8988T (cell line): ENCODE data around the gene PLXND1.

Source experiments
- DNase-seq: peaks from one replicate; pipeline ENCODE4 v3.0.0; 2011

The PLXND1 gene

DNA sequence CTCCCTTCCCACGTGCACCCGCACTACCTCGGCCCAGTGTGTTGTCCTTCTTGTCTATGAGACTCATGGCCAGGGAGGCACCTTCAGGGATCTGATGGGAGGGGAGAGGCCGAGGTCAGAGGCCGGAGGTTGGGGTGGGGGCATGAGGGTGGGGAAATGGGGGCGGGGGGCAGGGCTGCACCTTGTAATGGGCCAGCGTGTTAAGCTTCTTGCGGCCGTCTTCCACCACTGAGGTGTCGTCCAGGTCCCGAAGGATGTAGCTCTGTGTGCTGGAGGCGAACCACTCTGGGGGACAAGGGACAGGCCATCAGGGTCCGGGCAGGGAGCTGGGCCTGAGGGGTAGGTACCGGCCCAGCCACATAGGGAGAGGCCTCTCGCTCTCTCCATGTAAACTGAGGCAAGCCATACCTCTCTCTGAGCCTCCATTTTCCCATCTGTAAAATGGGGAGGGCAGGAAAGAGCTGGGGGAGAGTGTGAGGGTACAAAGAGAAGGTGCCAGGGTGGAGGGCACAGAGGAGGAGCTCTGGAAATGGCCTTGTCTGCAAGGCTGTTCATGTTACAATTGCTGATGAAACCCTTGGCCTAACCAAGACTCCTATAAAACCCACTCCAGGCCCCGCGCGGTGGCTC lies 44.7 kb downstream of the PLXND1 start:
- no peak for DNase-seq

DNA sequence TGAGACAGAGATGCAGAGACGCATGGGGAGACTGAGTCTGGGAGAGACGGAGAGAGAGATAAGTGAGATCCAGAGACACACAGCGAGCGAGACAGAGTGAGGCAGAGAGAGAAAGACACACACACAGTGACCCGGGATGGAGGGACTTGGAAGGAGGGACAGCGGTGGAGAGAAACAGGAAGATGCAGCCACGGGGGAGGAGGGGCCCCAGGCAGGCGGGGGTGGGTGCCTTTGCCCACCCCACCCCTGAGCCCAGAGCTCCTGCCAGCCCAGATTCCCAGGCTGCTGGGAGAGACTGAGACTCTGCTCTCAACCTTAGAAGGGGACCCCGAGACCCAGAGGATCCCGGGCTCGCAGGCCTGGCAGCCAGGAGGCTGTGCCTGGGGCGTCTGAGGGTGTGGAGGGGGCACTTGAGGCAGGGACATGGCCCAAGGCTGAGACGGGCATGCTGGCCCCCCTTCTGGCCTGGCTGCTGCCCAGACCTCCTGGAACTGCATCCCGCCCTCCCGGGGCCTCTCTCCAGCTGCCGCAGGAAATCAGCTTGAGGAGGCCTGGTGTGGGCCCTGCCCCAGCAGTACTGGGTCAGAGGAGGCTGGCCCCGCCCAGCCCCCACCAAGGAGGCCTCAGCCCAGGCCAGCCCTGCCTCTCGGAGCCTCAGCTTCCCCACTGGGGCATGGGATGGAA lies 45.4 kb downstream of the PLXND1 start:
- no peak for DNase-seq

DNA sequence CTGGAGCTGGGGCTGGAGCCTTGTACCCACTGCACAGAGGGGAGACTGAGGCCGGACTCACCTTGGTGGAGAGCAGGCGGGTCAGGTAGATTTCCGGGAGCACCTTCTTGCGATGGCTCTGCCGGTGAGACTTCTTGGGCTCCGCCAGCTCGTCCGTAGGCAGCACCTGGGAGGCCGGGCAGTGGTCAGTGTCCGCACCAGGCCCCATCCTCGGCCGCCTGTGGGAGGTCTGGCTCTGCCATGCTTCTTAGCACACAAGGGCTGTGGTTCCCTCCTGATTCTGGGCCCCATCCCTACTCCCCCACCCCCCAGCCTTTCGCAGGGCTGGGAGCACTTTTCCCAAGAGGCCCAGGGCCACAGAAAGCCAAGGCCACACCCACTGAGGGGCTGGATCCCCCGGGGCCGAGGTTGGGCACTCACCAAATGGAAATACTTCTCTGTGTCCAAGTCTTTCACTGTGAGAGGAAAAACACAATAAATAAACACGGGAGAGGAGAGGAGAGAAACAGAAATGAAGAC lies 46.1 kb downstream of the PLXND1 start:
- DNase-seq = no peak

DNA sequence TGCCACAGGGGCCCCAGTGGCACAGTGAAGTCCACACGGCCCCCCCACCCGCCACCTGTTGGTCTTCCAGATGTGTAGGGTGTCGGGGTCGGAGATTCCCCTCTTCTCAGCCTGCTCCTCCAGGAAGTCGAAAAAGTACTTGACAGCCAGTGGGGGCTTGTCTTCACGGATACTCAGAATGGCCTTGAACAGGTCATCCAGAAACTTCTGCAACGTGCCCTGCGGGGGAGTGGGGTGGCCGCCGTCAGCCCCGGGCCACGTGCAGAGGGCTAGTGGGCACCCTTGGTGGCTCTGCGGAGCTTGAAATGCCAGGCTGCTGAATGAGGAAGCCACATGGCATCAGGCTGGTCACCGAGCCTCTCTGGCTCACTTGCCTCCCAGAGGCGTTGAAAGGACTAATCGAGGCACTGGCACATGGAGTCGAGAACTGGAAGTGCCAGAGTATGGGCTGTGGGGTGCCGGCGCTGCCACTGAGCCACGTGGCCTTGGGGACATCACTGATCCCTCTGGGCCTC lies 46.9 kb downstream of the PLXND1 start:
- no peak for DNase-seq

DNA sequence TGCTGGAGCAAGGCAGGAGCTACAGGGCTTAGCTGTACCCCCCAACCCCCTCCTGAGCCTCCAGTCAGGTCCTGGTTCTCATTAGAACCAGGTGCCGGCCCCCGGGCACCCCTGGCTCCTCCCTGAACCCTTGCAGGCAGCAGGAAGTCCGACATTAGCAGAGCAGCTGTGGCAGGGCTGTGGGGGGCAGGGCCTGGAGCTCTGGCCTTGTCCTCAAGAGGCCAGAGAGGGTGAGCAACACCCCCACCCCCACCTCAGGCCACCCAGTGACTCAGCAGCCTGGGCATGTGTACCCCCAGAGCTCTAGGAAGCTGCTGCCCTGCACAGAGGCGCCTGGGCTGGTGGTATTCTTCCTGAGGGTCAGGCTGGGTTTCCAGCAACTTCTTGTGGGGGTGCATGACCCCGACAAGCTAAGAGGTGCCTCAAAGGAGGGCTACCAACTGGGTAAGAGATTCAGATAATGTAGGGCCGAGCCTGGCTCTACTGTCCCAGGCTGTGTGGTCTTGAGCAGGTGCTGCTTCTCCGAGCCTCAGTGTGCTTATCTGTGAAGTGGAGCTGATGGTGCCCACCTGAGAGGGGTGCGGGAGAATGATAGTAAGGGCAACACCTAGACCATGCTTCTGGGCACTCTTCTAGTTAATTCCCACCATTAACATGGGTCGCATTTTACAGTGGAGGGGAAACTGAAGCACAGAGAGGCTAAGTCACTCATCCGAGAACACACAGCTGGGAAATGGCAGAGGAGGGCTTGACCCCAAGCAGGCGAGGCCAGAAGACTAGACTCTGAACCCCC lies 47.5 kb downstream of the PLXND1 start:
- DNase-seq = no peak

DNA sequence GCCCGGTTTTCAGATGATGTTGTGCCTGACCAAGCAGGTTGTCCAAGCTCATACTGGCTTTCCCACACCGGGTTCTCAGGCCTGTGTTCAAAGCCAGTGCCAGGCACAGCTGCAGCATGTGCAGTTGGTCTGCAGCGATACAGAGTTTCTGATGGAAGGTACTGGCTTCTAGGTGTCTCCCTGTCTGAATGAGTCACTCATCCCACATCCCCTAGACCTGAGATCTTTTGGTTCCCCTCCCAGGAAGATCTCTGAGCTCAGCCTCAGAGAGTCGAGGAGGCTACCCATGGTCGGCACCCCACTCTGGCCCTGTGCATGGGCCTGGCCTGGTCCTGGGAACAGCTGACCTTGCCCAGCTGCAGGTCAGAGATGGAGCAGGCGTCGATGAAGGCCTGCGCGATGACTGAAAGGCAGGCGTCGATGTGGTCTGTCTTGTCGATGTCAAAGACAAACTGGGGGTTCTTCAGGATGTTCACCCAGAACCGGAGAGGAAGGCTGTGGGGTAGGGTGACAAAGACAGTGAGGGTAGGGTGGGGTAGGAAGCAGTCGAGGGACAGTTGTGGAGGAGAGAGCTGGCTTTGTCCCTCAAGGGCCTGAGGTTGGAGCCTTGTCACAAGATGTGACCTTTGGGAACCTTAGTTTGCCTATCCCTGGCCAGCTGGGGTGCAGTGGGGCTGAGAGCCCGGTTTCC lies 48.2 kb downstream of the PLXND1 start:
- DNase-seq = no peak

DNA sequence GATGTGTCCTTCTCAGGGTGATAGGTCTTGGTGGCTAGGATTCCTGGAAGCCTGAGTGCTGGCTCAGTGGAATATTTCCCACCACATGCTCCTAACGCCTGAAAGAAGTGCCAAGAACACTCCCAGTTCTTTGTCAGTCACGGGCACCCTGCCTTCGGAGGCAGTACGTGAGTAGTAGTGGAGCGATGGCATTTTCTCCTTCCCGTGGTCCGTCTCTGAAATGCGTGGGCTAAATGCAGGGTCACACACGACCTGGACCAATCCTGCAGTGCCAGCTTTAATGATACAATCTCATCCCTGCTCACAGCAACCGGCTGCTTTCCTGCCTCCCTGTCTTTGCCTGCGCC lies 49.0 kb downstream of the PLXND1 start:
- no peak for DNase-seq

DNA sequence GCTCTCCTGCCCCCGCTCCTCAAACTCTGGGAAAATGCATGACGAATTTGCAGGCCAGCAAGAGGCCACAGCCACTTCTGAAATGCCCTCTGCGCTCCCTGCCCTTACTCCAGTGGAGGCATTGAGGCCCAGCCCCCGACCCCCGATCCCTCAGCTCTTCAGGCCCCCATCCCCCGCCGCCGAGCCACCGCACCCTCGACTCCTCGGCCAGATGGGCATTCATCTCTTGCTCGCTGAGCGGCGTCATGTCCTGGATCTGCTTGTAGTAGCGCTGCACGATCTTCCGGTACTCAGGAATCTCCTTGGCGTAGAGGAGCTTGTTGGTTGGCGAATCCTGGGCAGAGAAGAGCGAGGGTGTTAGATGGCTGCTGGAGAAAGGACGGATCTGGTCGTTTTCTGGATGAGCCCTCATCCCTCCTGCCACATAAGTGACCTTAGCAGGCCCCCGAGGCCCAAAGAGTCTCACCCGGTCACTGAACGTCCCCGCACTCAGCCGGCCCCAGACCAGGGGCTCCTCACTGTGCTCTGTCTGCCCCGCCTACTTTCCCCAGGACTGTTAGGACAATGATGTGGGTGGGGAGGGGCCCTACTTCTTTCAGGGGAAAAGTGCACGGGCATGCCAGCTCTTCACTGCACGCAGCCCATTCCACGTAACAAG lies 49.5 kb downstream of the PLXND1 start:
- DNase-seq = no peak

DNA sequence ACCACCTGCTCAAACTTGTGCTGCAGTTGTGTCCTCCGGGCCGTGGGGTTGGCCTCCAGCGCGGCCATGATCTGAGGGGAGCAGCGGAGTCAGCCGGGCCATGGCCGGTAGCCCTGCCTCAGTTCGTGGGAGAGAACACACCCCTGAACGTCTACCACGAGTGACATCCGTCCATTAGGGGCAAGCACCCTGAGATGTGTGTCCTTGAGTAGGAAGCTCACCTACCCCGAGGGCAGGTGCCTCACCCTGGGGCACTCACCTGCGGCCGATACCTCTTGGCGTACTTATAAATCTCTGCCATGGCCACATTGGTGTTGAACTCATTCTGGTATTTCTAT lies 50.1 kb downstream of the PLXND1 start:
- no peak for DNase-seq

DNA sequence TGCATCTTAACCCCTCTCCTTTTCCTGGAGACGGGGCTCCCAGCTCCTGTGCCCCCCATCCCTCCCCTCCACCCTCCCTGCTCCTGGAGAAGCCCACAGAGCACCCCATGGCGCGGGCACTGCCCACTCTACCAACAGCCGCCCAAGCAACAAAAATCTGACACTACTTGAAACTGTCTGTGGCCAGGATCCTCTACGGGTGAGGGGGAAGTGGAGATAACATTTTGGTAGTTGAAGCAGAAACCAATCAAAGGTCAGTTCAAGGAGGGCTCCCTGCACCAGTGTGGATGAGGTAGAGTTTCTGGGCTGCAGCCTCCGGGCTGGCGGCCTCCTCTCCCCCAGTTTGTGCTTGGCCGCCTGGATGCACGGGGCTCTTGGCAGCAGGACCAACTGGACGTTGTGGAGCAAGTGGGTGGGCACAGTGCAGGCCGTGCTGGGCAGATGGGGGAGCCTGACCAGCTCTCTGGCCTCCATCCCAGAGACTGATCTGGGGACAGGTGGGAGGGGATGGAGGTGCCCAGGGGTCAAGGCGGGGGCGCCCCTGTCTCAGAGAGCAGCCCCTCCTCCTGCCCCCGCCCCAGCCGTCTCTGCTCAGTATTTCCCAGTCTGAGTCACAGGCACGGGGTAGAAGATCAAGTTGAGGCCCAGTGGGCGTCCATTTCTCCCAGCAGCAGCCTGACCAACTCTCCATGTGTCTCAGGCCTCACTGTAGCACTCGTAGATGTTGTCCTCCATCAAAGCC lies 50.7 kb downstream of the PLXND1 start:
- DNase-seq = no peak

DNA sequence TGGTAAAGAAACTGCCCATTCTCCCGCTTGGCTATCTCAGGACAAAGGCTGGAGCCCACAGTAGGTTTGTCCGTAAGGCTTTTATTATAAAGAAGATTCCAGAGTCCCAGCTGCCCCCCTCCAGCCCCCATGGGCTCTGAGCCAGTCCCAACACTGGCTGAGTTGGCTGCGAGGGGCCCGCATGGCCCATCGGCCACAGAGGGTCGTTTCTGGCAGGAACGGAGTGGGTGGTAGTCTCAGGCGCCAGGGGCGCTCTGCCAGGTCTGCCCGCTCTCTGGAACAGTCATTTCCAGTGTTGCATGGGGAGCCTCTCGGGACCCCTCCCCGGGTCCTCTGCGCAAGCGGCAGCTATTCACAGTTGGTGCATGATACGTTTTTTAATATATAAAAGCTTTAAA lies 51.3 kb downstream of the PLXND1 start:
- no peak for DNase-seq

DNA sequence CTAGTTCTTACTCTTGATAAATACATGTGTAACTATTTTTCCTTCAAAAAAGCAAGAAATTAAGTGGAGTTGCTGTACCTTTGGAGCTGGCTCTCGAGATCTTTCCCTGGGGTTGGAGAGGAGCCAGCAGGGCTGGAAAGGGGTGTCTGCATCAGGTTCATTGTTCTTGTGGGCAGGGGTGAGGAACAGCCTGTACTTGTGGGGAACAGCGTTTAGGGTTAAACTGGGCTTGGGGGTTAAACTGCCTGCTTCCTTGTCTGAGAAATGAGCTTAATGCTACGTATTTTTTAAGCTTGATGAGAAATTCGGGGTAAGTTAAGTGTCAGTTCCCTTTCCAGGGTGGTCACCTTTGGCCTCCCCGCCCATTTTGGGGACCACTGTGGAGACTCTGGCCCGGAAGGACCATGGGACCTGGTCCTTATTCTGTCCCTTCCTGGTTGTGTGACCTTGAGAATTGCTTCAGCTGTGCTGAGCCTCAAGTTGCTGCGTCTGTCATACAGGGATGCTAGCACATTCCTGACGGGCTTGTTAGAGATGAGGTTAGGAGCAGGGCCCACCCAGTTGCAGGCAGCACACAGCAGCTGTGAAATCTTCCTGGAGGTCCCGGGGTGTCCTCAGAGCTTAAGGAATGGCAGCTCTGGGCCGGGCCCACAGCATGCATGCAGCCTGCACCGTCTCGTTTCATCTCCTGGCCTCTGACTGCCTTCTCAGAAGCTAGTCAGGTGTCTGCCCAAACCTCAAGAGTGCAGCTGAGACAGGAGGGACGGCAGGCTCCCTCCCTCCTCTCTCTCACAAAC lies 51.9 kb downstream of the PLXND1 start:
- DNase-seq = no peak

DNA sequence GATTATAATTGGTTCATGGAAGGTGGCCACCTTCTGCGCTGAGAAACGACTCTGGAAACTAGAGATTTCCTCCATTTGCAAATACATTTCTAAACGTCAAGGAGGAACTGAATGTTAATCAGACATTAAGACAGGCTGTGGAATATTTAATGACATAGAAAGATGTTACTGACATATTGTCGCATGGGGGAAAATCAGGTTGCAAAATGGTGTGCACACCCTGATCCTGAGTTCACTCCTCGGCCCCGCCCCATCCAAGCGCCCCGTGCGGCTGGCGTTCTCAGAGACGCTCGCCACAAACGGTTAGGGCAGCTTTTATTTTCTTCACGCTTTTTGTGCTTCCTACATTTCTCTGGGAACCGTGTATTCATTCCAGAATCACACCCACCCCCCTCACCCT lies 52.8 kb downstream of the PLXND1 start:
- DNase-seq = no peak

DNA sequence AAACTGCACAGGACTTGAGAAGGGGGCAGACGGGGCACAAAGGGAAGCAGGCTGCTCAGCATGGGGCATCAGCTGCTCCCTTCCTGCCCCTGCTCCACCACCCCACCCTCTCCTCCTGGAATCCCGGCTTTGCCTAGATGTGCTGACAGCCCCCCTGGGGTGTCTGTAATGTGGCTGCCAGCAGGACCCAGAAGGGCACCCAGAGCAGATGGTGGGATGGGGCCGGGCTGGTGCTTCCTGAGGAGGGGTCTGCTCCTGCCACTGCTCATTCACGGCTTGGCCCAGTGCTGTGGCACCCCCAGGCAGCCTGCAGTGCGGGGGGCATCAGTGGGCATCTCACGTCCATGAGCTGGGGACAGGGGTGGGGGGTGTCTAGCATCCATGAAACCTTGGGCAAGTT lies 53.3 kb downstream of the PLXND1 start:
- DNase-seq = no peak

DNA sequence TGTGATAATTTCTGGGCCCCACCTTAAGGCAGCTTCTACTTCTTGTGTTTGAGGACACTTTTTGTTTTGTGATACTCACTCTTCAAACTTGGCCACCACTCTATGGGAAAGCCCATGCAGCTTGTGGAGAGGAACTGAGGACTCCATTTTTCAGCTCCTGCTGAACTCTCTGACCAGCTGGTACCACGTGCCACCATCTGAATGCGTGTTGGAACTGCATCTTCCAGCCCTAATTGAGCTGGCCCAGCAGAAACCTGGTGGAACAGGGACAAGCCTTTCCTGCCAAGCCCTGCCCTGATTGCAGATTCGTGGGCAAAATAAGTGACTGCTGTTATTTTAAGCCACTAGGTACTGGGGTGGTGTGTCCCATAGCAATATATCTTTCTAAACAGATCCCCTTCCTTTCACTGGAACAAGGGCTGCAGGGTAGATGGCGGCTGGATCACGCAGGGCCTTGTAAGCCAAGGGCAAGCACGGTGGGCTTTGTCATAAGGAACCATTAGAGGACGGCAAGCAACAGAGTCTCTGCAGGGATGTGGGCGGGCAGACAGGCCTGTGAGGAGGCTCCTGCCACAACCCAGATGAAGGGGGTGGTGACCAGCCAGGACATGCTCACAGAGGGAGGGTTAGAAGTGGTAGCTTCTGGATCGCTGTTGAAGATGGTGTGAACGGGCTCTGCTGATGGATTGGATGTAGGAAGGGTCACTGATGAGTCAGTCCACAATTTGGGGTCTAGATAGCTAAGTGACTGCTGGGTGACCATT lies 54.0 kb downstream of the PLXND1 start:
- no peak for DNase-seq

DNA sequence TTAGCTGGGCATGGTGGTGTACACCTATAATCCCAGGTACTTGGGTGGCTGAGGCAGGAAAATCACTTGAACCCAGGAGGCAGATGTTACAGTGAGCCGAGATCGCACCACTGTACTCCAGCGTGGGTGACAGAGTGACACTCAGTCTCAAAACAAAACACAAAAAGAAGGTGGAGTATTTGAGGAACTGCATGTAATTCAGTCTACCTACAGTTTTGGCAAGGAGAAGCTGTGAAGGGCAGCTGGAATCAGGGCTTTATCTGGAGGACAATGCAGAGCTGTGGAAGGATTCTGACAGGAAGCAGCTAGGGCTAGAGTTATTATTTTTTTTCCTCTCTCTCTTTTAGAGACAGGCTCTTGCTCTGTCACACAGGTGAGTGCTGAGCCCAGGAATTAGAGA lies 56.7 kb downstream of the PLXND1 start:
- no peak for DNase-seq

DNA sequence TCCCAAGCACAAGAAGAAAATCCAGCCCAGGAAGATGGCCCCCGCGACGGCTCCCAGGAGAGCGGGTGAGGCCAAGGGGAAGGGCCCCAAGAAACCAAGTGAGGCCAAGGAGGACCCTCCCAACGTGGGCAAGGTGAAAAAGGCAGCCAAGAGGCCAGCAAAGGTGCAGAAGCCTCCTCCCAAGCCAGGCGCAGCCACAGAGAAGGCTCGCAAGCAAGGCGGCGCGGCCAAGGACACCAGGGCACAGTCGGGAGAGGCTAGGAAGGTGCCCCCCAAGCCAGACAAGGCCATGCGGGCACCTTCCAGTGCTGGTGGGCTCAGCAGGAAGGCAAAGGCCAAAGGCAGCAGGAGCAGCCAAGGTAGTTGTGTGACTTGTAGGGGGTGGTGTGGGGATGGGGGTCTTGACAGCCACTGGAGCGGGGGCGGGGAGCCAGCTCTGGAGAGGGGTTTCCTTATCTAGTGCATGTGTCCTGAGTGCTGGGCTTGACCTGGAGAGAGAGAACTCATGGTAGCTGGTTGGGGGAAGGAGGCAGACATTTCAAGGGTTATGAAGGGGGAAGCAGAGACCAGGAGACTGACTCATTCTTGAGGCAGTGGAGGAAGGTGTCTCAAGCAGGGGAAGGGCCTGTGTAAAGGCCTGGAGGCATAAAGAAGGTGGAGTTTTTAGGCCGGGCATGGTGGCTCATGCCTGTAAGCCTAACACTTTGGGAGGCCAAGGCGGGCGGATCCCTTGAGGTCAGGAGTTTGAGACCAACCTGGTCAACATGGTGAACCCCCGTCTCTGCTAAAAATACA lies 57.3 kb downstream of the PLXND1 start:
- no peak for DNase-seq

DNA sequence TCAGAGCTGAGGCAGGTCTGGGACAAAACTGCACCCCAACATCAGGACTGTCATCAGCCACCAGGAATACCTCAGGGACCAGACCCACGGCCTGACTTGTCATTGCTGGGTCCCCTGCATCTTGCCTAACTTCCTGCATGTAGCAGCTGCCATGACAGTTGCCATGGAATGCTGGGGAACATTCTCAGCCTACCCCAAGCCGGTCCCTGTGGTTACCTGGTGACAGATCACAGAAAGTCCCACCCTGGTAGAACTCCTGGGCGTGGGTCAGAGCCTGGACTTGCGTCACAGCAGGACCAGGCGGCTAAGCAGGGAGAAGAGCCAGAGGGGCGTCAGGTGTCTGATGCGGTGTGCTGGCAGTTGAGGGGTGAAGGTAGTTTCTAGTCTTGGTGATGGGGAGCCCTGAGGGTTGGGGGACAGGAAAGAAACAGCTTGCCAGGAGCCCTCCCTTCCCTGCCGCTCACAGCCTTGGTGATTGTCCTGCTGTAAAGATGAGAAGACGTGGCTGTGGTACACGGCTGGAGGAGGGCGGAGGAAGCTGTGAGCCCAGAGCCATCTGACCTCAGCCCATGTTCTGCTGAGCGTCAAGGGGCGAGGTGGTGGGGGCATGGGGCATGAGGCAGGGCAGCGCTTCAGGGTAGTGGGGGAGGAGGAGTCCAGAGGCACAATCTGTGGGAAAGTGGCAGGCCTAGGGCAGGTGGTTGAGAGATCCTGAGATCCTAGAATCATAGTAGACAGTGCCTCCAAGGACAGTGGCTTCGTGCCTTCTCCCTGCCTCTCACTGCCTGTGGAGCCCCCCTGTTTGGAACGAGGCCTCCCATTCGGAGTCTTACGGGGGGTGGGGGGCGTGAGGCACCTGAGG lies 58.1 kb downstream of the PLXND1 start:
- no peak for DNase-seq

DNA sequence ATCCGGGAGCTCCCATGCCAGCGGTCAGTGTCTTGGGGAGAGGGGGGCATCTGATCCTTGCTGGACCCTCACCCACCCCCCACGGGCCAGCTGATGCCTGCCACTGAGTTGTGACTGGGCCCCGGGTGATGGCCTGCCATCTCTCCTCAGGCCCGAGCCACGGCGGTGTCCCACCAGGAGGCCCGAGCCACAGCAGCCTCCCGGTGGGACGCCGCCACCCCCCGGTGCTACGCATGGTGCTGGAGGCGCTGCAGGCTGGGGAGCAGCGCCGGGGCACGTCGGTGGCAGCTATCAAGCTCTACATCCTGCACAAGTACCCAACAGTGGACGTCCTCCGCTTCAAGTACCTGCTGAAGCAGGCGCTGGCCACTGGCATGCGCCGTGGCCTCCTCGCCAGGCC lies 59.2 kb downstream of the PLXND1 start:
- no peak for DNase-seq
